SIG-M5 treated with dmso at 0.1 percent for 504 hours (cell line): ENCODE measurements around the gene TNFAIP3.
"Not testable (repeated sequence)": the region's sequence is repeated elsewhere in the genome, so short reads cannot be mapped to it uniquely, and the experiment has no call there.

Source experiments
- DNase-seq: peaks from one replicate; lab custom pipeline; 2025; ENCODE audit not compliant: unreplicated experiment; lab: John Stamatoyannopoulos, UW

TNFAIP3 gene

GRCh38 chr6:137866914-137867684, at the start of gene TNFAIP3:
TSS of gene TNFAIP3 (plus strand) at chr6:137867259. CDS start at chr6:137871228, 3,969 bp downstream.
- DNase-seq, result peak; percentile 94

DNA sequence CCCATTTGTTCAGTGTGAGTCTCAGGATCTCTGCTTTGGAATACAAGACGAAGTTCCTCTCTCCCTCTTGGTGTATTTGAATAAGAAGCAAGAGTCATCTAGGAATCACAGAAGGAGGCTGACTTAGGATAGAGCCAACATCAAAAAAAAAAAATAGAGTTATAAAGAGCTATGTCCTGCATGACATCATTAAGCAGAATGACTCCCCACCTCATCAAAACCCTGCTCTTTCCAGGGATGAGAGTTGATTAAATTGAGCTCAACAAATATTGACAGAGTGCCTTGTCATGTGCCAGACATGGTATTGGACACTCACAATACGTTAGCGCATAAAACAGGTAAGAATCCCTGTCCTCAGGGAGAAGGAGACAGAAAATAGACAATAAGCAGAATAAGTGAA, 48.6 kb upstream of the TNFAIP3 start:
- no peak for DNase-seq

DNA sequence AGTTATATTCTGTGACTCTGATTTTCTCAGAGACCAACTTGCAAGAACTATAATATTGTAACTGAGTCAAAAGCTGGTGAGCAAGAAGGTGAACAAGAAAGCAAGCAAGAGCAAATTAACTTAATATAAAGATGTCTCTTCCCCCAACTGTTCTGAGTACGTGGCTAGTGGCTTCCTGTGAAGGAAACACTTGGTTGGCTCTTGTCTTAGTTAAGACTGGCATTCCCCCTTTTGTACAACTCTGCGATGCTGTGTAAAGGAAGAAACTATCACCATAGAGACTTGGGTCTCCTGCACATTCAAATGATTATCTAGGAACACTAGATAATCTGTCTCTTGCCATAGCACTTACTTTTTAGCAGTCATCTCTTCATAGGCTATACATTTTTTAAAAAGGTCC, 47.3 kb upstream of the TNFAIP3 start:
- no peak for DNase-seq

DNA sequence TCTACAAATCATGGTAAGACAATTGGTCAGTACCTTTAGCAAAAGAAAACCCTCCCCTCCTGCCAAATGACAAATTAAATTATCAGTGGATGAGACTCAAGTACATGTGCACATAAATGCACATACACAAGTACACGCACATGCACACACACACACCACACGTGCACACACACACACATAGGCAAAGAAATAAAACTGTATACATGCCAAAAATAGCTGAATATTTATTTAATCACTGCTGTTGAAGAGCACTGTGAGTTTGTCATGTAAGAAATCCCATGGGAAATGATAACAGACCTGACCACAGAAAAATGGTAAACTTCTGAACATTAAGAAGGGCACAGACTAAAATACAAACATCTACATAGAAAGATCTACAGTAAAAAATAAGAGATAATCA, 46.6 kb upstream of the TNFAIP3 start:
- no peak for DNase-seq

- DNase-seq, result no peak
Observed at GRCh38 chr6:137820952-137821351, 46.1 kb upstream of the TNFAIP3 start.

- no peak for DNase-seq
Observed at GRCh38 chr6:137821491-137821890, 45.6 kb upstream of the TNFAIP3 start.

- DNase-seq, result peak; percentile 47
Observed at GRCh38 chr6:137823826-137824555, 43.1 kb upstream of the TNFAIP3 start.

GRCh38 chr6:137824556-137824879, 42.5 kb upstream of the TNFAIP3 start:
- no peak for DNase-seq

GRCh38 chr6:137824896-137825295, 42.2 kb upstream of the TNFAIP3 start:
- DNase-seq, result no peak

GRCh38 chr6:137827411-137827940, 39.6 kb upstream of the TNFAIP3 start:
- no peak for DNase-seq

- DNase-seq, result no peak
Observed at GRCh38 chr6:137827977-137828810, 38.9 kb upstream of the TNFAIP3 start.

GRCh38 chr6:137829641-137830083, 37.4 kb upstream of the TNFAIP3 start:
- DNase-seq, result no peak

- DNase-seq, result no peak
Observed at GRCh38 chr6:137830511-137830911, 36.5 kb upstream of the TNFAIP3 start.

- DNase-seq, result peak; percentile 28
Observed at GRCh38 chr6:137832110-137832509, 34.9 kb upstream of the TNFAIP3 start.

DNA sequence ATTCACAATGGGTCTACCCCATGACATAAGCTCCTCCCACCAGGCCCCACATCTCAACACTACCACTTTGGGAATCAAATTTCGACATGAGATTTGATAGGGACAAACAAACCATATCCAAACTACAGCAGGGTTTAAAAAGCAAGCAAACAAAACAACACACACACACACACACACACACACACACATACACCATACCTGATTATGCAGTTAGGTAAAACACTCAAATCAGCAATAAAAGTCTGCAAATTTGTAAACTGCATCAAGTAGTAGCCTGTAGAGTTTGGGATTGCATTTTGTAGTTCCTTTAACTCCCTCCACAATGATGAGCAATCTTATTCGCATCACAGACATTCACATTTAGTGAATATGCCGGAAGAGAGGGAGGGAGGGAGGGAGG, 32.6 kb upstream of the TNFAIP3 start:
- DNase-seq, result no peak

- DNase-seq, result no peak
Observed at GRCh38 chr6:137836788-137837187, 30.3 kb upstream of the TNFAIP3 start.

- not testable (repeated sequence) for DNase-seq
Observed at GRCh38 chr6:137838090-137838489, 29.0 kb upstream of the TNFAIP3 start.

DNA sequence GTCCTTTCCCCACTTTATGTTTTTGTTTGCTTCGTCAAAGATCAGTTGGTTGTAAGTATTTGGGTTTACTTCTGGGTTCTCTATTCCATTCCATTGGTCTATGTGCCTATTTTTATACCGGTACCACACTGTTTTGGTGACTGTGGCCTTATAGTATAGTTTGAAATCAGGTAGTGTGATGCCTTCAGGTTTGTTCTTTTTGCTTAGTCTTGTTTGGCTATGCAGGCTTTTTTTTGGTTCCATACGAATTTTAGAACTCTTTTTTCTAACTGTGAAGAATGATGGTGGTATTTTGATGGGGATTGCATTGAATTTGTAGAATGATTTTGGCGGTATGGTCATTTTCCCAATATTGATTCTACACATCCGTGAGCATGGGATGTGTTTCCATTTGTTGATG, 28.5 kb upstream of the TNFAIP3 start:
- DNase-seq, result not testable (repeated sequence)

DNA sequence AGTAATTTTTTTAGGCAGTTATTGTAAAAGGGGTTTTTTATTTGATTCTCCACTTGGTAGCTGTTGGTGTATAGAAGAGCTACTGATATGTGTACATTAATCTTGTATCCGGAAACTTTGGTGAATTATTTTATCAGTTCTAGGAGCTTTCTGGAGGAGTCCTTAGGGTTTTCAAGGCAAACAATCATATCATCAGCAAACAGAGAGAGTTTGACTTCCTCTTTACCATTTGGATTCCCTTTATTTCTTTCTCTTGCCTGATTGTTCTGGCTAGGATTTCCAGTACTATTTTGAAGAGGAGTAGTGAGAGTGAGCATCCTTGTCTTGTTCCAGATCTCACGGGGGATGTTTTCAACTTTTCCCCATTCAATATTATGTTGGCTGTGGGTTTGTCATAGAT, 28.0 kb upstream of the TNFAIP3 start:
- no peak for DNase-seq

DNA sequence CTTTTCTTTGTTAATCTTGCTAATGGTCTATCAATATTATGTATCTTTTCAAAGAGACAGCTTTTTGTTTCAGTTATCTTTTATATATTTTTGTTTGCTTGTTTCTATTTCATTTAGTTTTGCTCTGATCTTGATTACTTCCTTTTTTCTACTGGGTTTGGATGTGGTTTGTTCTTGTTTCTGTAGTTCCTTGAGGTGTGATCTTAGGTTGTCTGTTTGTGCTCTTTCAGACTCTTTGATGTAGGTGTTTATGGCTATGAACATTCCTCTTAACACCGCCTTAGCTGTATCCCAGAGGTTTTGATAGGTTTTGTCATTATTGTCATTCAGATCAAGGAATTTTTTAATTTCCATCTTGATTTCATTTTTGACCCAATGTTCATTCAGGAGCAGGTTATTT, 26.8 kb upstream of the TNFAIP3 start:
- no peak for DNase-seq

GRCh38 chr6:137843211-137843610, 23.8 kb upstream of the TNFAIP3 start:
- DNase-seq, result no peak
